ENCODE data around the gene TFEC. TPM values are rescaled to one million over a fixed set of nuclear protein-coding genes. Genes with fewer than 3 reads are reported as not detected.
"Not testable (repeated sequence)": the region's sequence is repeated elsewhere in the genome, so short reads cannot be mapped to it uniquely, and the experiment has no call there.

TFEC gene
- total RNA-seq, 1 experiment from 2014 or later = 0.51 TPM

GRCh38 chr7:115929736-115930135 lies 100.8 kb downstream of the TFEC start:
- not testable (repeated sequence) for DNase-seq (ENCODE audit: low read depth)

DNA sequence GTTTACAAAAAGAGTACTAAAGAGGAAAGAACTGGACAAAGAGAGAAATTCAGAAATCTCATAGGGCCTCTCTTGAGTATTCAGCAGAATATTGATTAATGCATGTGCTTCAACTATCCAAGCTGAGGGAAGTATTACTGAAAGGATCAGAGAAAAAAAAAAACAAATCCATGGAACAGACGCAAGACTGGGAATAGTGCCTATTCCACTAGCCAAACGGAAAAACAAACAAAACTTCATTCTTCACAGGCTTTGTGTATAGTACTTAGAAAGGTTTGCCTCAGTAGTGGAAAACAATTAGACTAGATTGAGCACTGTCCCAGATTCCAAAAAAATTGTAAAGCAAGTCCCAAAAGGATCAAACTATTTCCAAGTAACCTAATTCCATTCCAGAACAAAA lies 106.2 kb downstream of the TFEC start:
- DNase-seq (ENCODE audit: low read depth) = no peak

DNA sequence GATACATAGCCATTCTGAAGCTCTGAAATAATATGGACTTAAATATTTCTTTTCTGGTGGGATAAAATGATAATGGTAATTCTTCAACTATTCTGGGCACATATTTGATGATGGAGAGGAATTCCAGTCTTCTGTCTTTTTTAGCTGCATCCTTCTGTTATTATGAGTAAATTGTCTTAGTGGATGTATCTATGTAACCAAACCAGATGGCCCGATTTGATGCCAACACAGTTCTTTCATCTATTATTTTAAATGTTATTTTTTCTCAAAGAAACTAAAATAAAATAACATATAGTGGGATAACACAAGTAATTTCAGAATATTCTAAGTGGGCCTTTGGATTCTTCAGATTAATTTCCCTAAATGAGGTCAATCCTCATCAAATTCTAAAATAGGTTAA lies 110.2 kb downstream of the TFEC start:
- no peak for DNase-seq (ENCODE audit: low read depth)

DNA sequence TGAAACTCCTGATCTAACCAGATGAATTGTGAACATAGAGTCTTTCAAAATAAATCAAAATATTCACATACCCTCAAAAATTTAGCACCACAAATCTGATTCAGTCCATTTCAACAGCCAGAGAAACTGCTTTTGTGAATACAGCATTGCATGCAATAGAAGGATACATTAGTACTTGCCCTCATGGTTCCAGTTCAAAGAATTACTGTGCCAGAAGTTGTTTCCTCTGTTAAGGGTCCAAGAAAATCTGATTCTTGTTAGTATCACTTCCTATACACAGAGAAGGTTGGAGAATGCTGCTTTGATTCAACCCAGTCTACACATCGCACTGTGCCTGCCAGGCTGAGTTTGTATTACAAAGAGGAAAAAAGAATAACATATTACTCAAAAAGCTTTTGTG lies 115.6 kb downstream of the TFEC start:
- DNase-seq (ENCODE audit: low read depth) = no peak

DNA sequence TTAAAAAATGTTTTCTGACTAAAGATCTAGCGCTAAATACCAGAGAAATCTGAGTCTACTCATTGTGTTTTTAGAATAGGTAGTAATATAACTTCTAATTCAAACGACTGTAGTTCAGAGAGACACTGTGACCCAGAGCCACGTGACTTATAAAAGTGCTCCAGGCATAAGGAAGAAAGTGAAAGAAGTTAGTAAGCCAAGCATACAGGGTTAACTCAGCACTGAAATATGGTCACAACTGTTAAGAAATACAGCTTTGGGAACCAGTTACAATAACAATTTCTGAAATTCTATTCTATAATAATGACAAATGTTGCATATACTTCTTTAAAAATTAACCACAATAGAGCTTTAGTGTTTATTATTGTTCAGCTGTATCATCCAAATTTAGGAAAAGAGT lies 119.1 kb downstream of the TFEC start:
- peak; percentile 65 for DNase-seq (ENCODE audit: low read depth)

- DNase-seq (ENCODE audit: low read depth) = peak; percentile 38
Observed at GRCh38 chr7:115910541-115911164, 119.9 kb downstream of the TFEC start.

DNA sequence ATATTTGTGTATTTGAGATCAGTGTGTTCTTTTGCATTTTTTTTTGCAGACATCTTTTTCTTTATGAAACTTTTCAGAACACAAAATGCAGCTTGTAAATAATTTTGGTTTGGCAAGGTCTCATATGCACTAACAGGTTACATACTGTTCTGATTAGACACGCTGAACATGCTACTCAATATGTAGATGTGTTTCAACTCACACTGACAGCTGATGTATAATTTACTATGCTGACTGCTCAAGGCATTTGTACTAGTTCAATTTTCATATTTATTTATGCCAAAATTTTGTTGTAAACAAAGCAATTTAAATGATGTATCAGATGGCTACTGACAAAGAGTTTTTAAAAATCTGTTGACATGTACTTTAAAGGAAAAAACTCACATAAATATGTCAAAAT lies 123.8 kb downstream of the TFEC start:
- DNase-seq (ENCODE audit: low read depth) = no peak

GRCh38 chr7:115889669-115889984 lies 140.9 kb downstream of the TFEC start:
- no peak for DNase-seq (ENCODE audit: low read depth)

DNA sequence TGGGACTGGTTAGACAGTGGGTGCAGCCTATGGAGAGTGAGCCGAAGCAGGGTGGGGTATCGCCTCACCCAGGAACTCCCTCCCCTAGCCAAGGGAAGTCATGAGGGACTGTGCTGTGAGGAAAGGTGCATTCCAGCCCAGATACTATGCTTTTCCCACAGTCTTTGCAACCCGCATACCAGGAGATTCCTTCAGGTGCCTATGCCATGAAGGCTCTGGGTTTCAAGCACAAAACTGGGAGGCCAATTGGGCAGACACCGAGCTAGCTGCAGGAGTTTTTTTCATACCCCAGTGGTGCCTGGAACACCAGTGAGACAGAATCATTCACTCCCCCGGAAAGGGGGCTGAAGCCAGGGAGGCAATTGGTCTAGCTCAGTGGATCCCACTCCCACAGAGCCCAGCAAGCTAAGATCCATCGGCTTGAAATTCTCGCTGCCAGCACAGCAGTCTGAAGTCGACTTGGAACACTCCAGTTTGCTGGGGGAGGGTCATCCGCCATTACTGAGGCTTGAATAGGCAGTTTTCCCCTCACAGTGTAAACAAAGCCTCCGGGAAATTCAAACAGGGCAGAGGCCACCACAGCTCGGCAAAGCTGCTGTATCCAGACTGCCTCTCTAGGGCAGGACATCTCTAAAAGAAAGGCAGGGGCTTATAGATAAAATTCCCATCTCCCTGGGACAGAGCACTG lies 141.4 kb downstream of the TFEC start:
- no peak for DNase-seq (ENCODE audit: low read depth)

DNA sequence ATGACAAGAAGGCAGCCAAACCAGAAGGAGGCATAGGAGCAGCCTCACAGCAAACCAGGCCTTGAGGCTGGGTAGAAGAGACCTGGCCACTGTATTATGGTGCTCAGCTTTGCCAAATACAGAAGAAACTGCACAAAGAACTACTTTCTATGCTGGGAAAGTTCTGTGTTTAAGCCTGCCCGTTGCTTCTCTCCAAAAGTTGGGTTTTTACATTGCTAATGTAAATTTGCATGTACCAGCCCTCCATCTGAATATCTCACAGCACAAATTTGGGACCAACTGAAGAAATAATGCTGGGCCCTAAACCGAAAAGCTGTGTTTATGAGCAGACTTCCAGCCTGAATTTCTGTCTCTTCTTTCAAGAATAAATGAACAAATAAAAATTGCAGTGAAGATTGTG lies 145.0 kb downstream of the TFEC start:
- no peak for DNase-seq (ENCODE audit: low read depth)

Other genes starting within 250 kb of the TFEC start
- 7.6 and 18.5 TPM in 2 replicates for gene TES, start 179.8 kb upstream of the TFEC start, total RNA-seq (2014; rRNA removed; shearing (Covaris generic))